Cardiac muscle cell (in vitro differentiated cells and primary cell): ENCODE data around the gene LRRC47. TPM values are rescaled to one million over a fixed set of nuclear protein-coding genes. Genes with fewer than 3 reads are reported as not detected.

Experiments
- DNase-seq, 2 donors: peaks; one replicate each; pipeline versions ENCODE4 v3.0.0 to v3.0.0-alpha.2; 2010 to 2017; ENCODE audit warnings: low read depth in 1 of 2, low spot score in 1 of 2
- H3K27ac ChIP-seq: fragments of 200-600 bp; sonication (generic); 2 replicates; pipeline ENCODE4 v1.5.1; 2016
- H3K27me3 ChIP-seq: fragments of 200-600 bp; sonication (generic); 2 replicates; pipeline ENCODE4 v1.6.0; 2016; ENCODE audit warnings: control low read depth
- H3K36me3 ChIP-seq: fragments of 200-600 bp; sonication (generic); 2 replicates; pipeline ENCODE4 v1.5.1; 2016; ENCODE audit warnings: control low read depth
- H3K4me1 ChIP-seq: fragments of 200-600 bp; sonication (generic); 2 replicates; pipeline ENCODE4 v1.8.1; 2017; ENCODE audit warnings: low read depth, mild to moderate bottlenecking, mixed run types
- H3K4me3 ChIP-seq: fragments of 200-600 bp; sonication (generic); 2 replicates; pipeline ENCODE4 v1.5.1; 2016; ENCODE audit warnings: mild to moderate bottlenecking
- H3K9me3 ChIP-seq: fragments of 200-600 bp; sonication (generic); 2 replicates; pipeline ENCODE4 v1.5.1; 2017; ENCODE audit warnings: low read depth, mild to moderate bottlenecking, control low read depth
- polyA plus RNA-seq: library from polyadenylated mRNA; unstranded; fragments of >200 nt; fragmentation: Nextera tagmentation; extraction: Ambion mirVana; gene quantifications from 2 replicates; pipeline ENCODE4 v1.2.1, GENCODE V29; 2016
- total RNA-seq: library from RNA; depleted of rRNA; stranded (reverse); fragments of >200 nt; gene quantifications from 2 replicates; pipeline ENCODE4 v1.2.3, GENCODE V29; 2016
- TF ChIP-seq, protein P1 (sequence below): IDR thresholded peaks from 2 replicates; pipeline ENCODE4 v1.5.1; 2012; ENCODE audit warnings: low read depth, mild to moderate bottlenecking, low read length

Gene LRRC47
- total and polyA plus RNA-seq, 2 experiments from 2014 or later, result 61.5 to 67.5 TPM

DNA sequence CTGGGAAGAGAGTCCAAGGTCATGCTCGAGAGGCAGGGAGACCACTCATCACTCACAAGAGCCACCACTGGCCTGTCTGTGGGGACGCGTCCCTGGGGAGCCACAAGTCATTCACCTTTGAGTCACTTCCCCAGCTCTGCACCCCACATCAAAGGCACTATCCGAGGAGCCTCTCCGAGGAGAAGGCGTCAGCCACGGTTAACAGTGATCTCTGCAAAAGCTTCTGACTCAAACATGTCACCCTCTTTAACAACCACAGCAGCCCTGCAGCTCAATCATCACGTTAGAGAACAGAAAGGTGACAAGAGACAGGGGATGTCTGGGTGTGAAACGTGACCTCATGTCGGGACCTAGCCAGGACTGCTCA, 9.0 kb downstream of the LRRC47 start:
- no peaks in the 10 kb centered on the region for H3K4me1 ChIP-seq
- no peak for DNase-seq
- peaks cover 33% of the 10 kb centered on the region for H3K36me3 ChIP-seq
- H3K9me3 ChIP-seq, result no peaks in the 10 kb centered on the region
- TF ChIP-seq, protein P1, sequence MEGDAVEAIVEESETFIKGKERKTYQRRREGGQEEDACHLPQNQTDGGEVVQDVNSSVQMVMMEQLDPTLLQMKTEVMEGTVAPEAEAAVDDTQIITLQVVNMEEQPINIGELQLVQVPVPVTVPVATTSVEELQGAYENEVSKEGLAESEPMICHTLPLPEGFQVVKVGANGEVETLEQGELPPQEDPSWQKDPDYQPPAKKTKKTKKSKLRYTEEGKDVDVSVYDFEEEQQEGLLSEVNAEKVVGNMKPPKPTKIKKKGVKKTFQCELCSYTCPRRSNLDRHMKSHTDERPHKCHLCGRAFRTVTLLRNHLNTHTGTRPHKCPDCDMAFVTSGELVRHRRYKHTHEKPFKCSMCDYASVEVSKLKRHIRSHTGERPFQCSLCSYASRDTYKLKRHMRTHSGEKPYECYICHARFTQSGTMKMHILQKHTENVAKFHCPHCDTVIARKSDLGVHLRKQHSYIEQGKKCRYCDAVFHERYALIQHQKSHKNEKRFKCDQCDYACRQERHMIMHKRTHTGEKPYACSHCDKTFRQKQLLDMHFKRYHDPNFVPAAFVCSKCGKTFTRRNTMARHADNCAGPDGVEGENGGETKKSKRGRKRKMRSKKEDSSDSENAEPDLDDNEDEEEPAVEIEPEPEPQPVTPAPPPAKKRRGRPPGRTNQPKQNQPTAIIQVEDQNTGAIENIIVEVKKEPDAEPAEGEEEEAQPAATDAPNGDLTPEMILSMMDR, result no peak
- H3K27ac ChIP-seq, result no peak overlapping the region
- no peak overlapping the region for H3K4me3 ChIP-seq
- no peaks in the 10 kb centered on the region for H3K27me3 ChIP-seq

DNA sequence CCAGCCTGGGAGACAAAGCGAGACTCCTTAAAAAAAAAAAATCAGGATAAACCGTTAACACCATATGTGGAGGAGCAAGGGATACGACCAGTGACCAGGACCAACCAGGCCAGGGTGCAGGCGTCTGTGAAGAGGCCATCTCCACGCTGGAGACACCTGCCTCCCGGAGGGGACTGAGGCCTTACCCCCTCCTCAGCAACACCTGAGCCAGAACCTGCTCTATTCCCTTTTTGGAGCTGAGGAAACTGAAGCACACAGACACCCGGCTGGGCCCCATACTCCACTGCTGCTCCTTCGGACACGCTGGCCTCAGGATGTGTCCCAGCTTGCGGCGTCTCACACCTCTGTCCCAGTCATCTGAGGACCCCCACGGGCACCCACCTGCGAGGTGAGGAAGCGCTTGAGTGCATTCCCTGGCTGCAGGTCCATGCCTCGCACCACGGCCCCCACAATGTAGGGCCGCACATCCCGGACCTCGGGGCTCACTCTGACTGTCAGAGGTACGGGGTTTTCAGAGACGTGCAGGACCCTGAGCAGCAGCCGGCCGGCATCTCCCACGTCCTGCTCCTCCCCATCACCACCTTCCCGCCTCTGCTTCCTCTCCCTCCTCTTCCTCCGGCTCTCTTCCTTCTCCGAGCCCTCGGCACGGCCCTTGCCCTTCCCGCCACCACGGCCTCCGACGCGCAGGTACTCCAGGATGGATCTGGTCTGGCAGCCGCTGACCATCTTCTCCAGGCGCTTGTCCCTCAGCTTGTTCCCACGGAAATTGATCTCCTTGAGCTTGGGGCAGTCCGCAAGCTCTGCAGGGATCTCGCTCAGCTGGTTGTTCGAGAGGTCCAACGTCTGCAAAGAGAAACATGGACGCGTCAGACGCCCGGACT, 9.6 kb downstream of the LRRC47 start:
- DNase-seq, result no peak
- Histone ChIP-seq H3K27ac (no peak overlapping the region), H3K27me3 (no peaks in the 10 kb centered on the region), H3K9me3 (no peaks in the 10 kb centered on the region), H3K4me3 (no peak overlapping the region), H3K36me3 (peaks cover 39% of the 10 kb centered on the region), H3K4me1 (no peaks in the 10 kb centered on the region)
- TF ChIP-seq, protein P1, result no peak

DNA sequence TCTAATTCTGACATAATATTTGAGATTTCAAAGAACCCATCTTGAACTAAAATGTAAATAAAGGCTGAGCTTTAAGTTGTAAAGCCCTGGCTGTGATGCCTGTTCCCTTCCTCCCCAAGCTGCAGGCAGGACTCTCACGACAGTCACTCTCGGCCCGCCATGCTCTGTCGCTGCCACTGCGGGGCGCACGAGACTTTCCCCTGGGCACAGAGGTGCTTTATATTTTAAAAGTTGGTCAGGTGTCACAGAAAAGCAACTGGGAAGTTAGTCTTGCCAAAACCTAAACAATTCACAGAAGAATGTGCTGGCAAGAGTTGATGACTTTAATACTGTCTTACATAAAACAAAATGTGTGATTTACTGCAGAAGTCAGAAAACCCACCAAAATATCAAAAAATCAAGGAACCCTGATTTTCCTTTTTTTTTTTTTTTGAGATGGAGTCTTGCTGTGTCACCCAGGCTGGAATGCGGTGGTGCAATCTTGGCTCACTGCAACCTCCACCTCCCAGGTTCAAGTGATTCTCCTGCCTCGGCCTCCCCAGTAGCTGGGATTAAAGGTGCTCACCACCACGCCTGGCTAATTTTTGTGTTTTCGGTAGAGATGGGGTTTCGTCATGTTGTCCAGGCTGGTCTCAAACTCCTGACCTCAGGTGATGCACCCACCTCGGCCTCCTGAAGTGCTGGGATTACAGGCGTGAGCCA, 10.7 kb downstream of the LRRC47 start:
- Histone ChIP-seq H3K4me3 (no peak overlapping the region), H3K27ac (no peak overlapping the region), H3K36me3 (peaks cover 47% of the 10 kb centered on the region), H3K4me1 (no peaks in the 10 kb centered on the region), H3K9me3 (no peaks in the 10 kb centered on the region), H3K27me3 (no peaks in the 10 kb centered on the region)
- TF ChIP-seq, protein P1, result peak; percentile 31
- peak in 1 of 2 donors; percentile 45 for DNase-seq

DNA sequence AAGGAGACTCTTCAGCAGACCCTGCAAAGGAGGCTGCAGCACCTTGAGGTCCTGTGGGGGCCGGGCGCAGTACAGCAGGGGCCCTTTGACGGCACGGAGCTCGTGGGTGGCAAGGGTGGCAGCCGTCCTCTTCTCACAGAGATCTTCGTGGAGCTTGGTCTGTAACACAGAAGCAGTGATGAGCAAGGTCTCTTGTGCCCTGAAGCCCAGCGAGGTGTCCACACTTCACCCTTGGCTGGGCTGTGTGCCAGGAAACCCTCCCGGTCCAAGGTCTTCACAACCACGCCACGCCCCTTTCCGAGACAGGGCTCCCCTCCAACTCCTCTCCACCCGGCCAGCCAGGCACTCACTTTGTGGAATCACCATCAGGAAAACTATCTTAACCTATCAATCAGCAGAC, 11.3 kb downstream of the LRRC47 start:
- TF ChIP-seq, protein P1, result no peak
- peaks cover 51% of the 10 kb centered on the region for H3K36me3 ChIP-seq
- DNase-seq, result no peak

DNA sequence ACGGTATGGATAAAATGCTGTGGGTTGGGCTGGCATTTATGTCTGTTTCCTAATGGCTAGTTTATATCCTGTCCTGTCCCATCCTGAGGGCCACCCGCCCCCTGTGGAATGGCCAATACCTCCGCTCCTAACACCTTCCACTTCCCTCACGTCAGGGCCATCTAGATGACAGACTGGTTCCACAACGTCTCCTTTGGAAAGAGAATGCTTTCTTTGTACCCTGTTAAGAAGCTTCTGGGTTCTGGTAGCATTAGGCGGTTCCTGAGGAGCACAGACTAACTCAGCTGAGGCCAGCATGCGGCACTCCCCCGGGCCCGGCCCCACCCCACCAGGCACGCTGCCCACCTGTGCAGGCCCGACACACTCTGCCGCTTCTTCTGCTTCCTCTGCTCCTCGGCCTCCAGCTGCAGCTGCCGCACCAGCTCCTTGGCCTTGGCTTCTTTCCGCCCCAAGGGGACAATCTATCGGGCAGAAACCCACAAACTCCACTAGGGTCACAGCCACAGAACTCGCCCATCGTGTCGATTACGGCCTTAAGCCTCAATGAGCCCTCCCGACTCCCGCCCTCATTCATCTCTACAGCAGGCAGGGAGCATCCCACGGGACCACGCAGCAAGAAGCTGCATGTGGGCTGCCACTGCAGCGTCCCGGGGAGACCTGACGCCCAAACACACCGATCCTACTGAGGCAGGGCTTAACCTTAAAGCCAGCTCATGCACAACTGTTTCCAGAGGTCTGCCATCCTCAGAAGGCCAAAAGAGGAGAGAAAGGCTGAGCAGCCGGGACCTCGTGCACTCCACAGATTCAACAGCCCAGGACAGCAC, 12.4 kb downstream of the LRRC47 start:
- Histone ChIP-seq H3K27ac (no peak overlapping the region), H3K27me3 (no peaks in the 10 kb centered on the region), H3K9me3 (no peaks in the 10 kb centered on the region), H3K4me3 (no peak overlapping the region), H3K36me3 (peaks cover 59% of the 10 kb centered on the region), H3K4me1 (no peaks in the 10 kb centered on the region)
- DNase-seq, result no peak
- TF ChIP-seq, protein P1, result no peak

More for the DNA sequence above, 11.3 kb downstream of the LRRC47 start:
- H3K4me3 ChIP-seq, result no peak overlapping the region
- H3K4me1 ChIP-seq, result no peaks in the 10 kb centered on the region
- H3K9me3 ChIP-seq, result no peaks in the 10 kb centered on the region
- H3K27me3 ChIP-seq, result no peaks in the 10 kb centered on the region
- H3K27ac ChIP-seq, result no peak overlapping the region
